B cell (primary cell): ENCODE results near the gene PCSK9. TPM values are rescaled to one million over a fixed set of nuclear protein-coding genes. Genes with fewer than 3 reads are reported as not detected.

Experiments
- ATAC-seq: fragments of 200-7000 bp; cut with Tn5 transposase; one replicate; pipeline ENCODE4 v1.10.0; 2021; ENCODE audit warnings: low read depth, mild to moderate bottlenecking, moderate number of reproducible peaks, moderate library complexity
- CTCF ChIA-PET: fragments of 350-600 bp; sonication (Branson Sonifier 250); formaldehyde crosslinking; loops from one replicate; lab custom pipeline; 2021; ENCODE audit warnings: antibody characterized with exemption, inconsistent platforms; lab: Charles Lee
- POLR2A ChIA-PET: fragments of 350-600 bp; sonication (Branson Sonifier 250); formaldehyde crosslinking; loops from one replicate; lab custom pipeline; 2021; ENCODE audit warnings: antibody characterized with exemption; lab: Charles Lee
- DNase-seq: peaks from one replicate; pipeline ENCODE4 v3.0.0; 2013
- H2AFZ ChIP-seq: 2 replicates; pipeline ENCODE4 v1.6.1; 2012; ENCODE audit warnings: mild to moderate bottlenecking, low read depth, low read length; ENCODE audit not compliant: insufficient read depth, poor library complexity, severe bottlenecking
- H3K27ac ChIP-seq, 2 donors: 1 replicate in 1 of 2; 2 replicates in 1 of 2; pipeline ENCODE4 v1.5.1; 2012 to 2013; ENCODE audit warnings: low read length in 2 of 2, mild to moderate bottlenecking in 2 of 2, moderate library complexity in 1 of 2
- H3K27me3 ChIP-seq, 4 experiments: fragments of 200-600 bp in 1 of 4; sonication (generic) in 1 of 4; replicated peaks in 1 of 4; 1 replicate in 2 of 4; 2 replicates in 2 of 4; pipeline versions ENCODE4 v1.6.1 to v1.7.0; 2013 to 2016; ENCODE audit warnings: low read length in 3 of 4, mild to moderate bottlenecking in 2 of 4, mixed read lengths in 1 of 4, moderate library complexity in 1 of 4; ENCODE audit not compliant: insufficient read depth in 4 of 4, control insufficient read depth in 3 of 4; ENCODE audit errors: control extremely low read depth in 1 of 4
- H3K36me3 ChIP-seq, 2 experiments: replicated peaks in 1 of 2; 1 replicate in 1 of 2; 2 replicates in 1 of 2; pipeline versions ENCODE4 v1.6.1 to v1.7.1; 2013; ENCODE audit warnings: low read length in 1 of 2; ENCODE audit not compliant: insufficient read depth in 2 of 2, control insufficient read depth in 1 of 2; ENCODE audit errors: control extremely low read depth in 1 of 2, extremely low read depth in 1 of 2
- H3K4me1 ChIP-seq, 2 donors: fragments of 200-600 bp in 1 of 2; sonication (generic) in 1 of 2; 1 replicate in 1 of 2; 2 replicates in 1 of 2; pipeline versions ENCODE4 v1.5.1 to v1.6.1; 2013 to 2017; ENCODE audit warnings: low read length in 2 of 2; ENCODE audit not compliant: control insufficient read depth in 2 of 2, insufficient read depth in 2 of 2
- H3K4me2 ChIP-seq: replicated peaks from 2 replicates; pipeline ENCODE3; 2012; ENCODE audit warnings: mild to moderate bottlenecking, low read depth, low read length; ENCODE audit not compliant: poor library complexity, severe bottlenecking
- H3K4me3 ChIP-seq, 5 experiments: fragments of 200-600 bp in 1 of 5; sonication (generic) in 1 of 5; 1 replicate in 3 of 5; 2 replicates in 2 of 5; pipeline versions ENCODE4 v1.5.1 to v1.7.0; 2011 to 2016; ENCODE audit warnings: low read length in 4 of 5, mild to moderate bottlenecking in 4 of 5, low read depth in 2 of 5, control low read depth in 1 of 5, moderate library complexity in 1 of 5; ENCODE audit not compliant: insufficient read depth in 1 of 5; ENCODE audit errors: control extremely low read depth in 1 of 5, extremely low read depth in 1 of 5
- H3K79me2 ChIP-seq: fragments of 200-600 bp; sonication (generic); one replicate; pipeline ENCODE4 v1.6.0; 2016; ENCODE audit warnings: low read length; ENCODE audit not compliant: control insufficient read depth, insufficient read depth
- H3K9ac ChIP-seq: fragments of 200-600 bp; sonication (generic); 2 replicates; pipeline ENCODE4 v1.6.1; 2017; ENCODE audit warnings: mild to moderate bottlenecking, low read length, moderate library complexity
- H3K9me3 ChIP-seq, 3 donors: one replicate each; pipeline versions ENCODE4 v1.6.1 to v1.7.1; 2013; ENCODE audit warnings: low read length in 2 of 3; ENCODE audit not compliant: control insufficient read depth in 2 of 3, insufficient read depth in 1 of 3; ENCODE audit errors: control extremely low read depth in 1 of 3
- H4K20me1 ChIP-seq: 2 replicates; pipeline ENCODE4 v1.6.0; 2012; ENCODE audit warnings: mild to moderate bottlenecking, low read length; ENCODE audit not compliant: insufficient read depth, control insufficient read depth, poor library complexity, severe bottlenecking
- H3K27ac Mint-ChIP-seq: one replicate; pipeline ENCODE4 v1.8.0; 2021; ENCODE audit warnings: mixed read lengths
- H3K27me3 Mint-ChIP-seq: one replicate; pipeline ENCODE4 v1.8.0; 2021; ENCODE audit warnings: mixed read lengths
- H3K4me1 Mint-ChIP-seq: one replicate; pipeline ENCODE4 v1.8.0; 2021; ENCODE audit warnings: mixed read lengths
- H3K4me3 Mint-ChIP-seq: one replicate; pipeline ENCODE4 v1.8.0; 2021; ENCODE audit warnings: mixed read lengths
- H3K9me3 Mint-ChIP-seq: one replicate; pipeline ENCODE4 v1.8.0; 2022; ENCODE audit warnings: mixed read lengths; ENCODE audit not compliant: insufficient read depth
- EZH2 ChIP-seq: IDR thresholded peaks from 2 replicates; pipeline ENCODE4 v1.6.1; 2012; ENCODE audit warnings: borderline replicate concordance, low read depth, mild to moderate bottlenecking, moderate library complexity, low read length; ENCODE audit not compliant: insufficient read depth, poor library complexity, severe bottlenecking
- WGBS: methylation state at CpG from one replicate; pipeline ENCODE4 v1.1.5; 2013; ENCODE audit warnings: missing lambda C conversion rate; ENCODE audit not compliant: insufficient coverage; 5-methylcytosine and 5-hydroxymethylcytosine counted together
- intact Hi-C: fragments of 100-400 bp; cut with micrococcal nuclease; formaldehyde crosslinking; loops from one replicate; pipeline ENCODE4 v1.10.0; 2022
- polyA plus RNA-seq: library from polyadenylated mRNA; depleted of rRNA; stranded (reverse); fragments of >200 nt; gene quantifications from 2 replicates; pipeline ENCODE4 v1.2.3, GENCODE V29; 2012
- total RNA-seq, 2 donors: library from RNA; stranded (reverse); fragments of 120-200 nt in 1 of 2; gene quantifications; 1 replicate in 1 of 2; 2 replicates in 1 of 2; pipeline versions ENCODE4 v1.2.3 to v1.2.4, GENCODE V29; 2013 to 2022
- TF ChIP-seq, protein P1 (sequence below): fragments of 200-600 bp; IDR thresholded peaks from one replicate; pipeline ENCODE4 v1.8.0; 2022; ENCODE audit warnings: antibody characterized with exemption, mild to moderate bottlenecking

Gene PCSK9
- total and polyA plus RNA-seq, 2 donors (not counting 1 experiment from before 2014, with no cell fraction given) = not detected

- CTCF ChIA-PET = interaction anchor here (0.7 to 1.7 kb wide), 6 partner anchors 13 to 52 kb away, joined by 3 to 17 read pairs (median 4); no protein-coding TSS in a partner anchor
- 15% methylated on average over 42 of the region's 46 CpGs for WGBS
- Histone ChIP-seq H3K4me1 (peaks cover 10 to 11% of the 10 kb centered on the region in 2 donors), H3K27me3 (peaks cover 0 to 52% (median 13%) of the 10 kb centered on the region in 4 experiments), H3K9me3 (peaks cover 0 to 6% (median 0%) of the 10 kb centered on the region in 3 donors), H3K9ac (no peak overlapping the region), H4K20me1 (no peaks in the 10 kb centered on the region), H3K4me3 (no peak overlapping the region), H3K36me3 (no peaks in the 10 kb centered on the region), H3K4me2 (peak overlapping the region; percentile 55), H3K27ac (no peak overlapping the region), H3K79me2 (no peaks in the 10 kb centered on the region), H2AFZ (peak overlapping the region; percentile 22)
- TF ChIP-seq EZH2 = no peak
- TF ChIP-seq, protein P1, sequence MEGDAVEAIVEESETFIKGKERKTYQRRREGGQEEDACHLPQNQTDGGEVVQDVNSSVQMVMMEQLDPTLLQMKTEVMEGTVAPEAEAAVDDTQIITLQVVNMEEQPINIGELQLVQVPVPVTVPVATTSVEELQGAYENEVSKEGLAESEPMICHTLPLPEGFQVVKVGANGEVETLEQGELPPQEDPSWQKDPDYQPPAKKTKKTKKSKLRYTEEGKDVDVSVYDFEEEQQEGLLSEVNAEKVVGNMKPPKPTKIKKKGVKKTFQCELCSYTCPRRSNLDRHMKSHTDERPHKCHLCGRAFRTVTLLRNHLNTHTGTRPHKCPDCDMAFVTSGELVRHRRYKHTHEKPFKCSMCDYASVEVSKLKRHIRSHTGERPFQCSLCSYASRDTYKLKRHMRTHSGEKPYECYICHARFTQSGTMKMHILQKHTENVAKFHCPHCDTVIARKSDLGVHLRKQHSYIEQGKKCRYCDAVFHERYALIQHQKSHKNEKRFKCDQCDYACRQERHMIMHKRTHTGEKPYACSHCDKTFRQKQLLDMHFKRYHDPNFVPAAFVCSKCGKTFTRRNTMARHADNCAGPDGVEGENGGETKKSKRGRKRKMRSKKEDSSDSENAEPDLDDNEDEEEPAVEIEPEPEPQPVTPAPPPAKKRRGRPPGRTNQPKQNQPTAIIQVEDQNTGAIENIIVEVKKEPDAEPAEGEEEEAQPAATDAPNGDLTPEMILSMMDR = no peak
- no peak overlapping the region for H3K4me3 Mint-ChIP-seq
- intact Hi-C loops = loop anchor here (1.0 kb wide), 1 partner anchor 52 kb away; no protein-coding TSS in a partner anchor
- H3K27me3 Mint-ChIP-seq = peaks cover 48% of the 10 kb centered on the region
- no peaks in the 10 kb centered on the region for H3K9me3 Mint-ChIP-seq
- no peak overlapping the region for H3K27ac Mint-ChIP-seq
- POLR2A ChIA-PET = interaction anchor here (0.7 kb wide), 1 partner anchor 24 kb away, joined by 8 read pairs; no protein-coding TSS in a partner anchor
- ATAC-seq = no peak
- peak; percentile 16 for DNase-seq
- H3K4me1 Mint-ChIP-seq = peaks cover 14% of the 10 kb centered on the region
Observed at GRCh38 chr1:54996869-54997710, 42.3 kb upstream of the PCSK9 start.

- Mint-ChIP-seq H3K4me3 (no peak overlapping the region), H3K9me3 (no peaks in the 10 kb centered on the region), H3K27me3 (peaks cover 48% of the 10 kb centered on the region), H3K4me1 (peaks cover 14% of the 10 kb centered on the region), H3K27ac (no peak overlapping the region)
- Histone ChIP-seq H3K4me2 (no peak overlapping the region), H3K9ac (no peak overlapping the region), H4K20me1 (no peaks in the 10 kb centered on the region), H3K27ac (no peak overlapping the region), H3K79me2 (no peaks in the 10 kb centered on the region), H3K4me3 (no peak overlapping the region), H3K27me3 (peaks cover 0 to 52% (median 13%) of the 10 kb centered on the region in 4 experiments), H2AFZ (no peak overlapping the region), H3K4me1 (peaks cover 10 to 11% of the 10 kb centered on the region in 2 donors), H3K36me3 (no peaks in the 10 kb centered on the region), H3K9me3 (peaks cover 0 to 6% (median 0%) of the 10 kb centered on the region in 3 donors)
- DNase-seq (no peak), ATAC-seq (no peak)
- CTCF ChIA-PET = no interaction called here
- POLR2A ChIA-PET = no interaction called here
- TF ChIP-seq, protein P1 = no peak
- no peak for TF ChIP-seq EZH2
- 73% methylated on average over 5 of the region's 6 CpGs for WGBS
- intact Hi-C loops = no loop called here
Observed at GRCh38 chr1:54997711-54997986, 41.7 kb upstream of the PCSK9 start.
